ENCODE data around the gene NR1H4. TPM values are rescaled to one million over a fixed set of nuclear protein-coding genes. Genes with fewer than 3 reads are reported as not detected.

NR1H4 gene
- total and polyA plus RNA-seq, 2 of the 8 experiments (the other 6 are each of a cell fraction or from before 2014, with no cell fraction given) = not detected

DNA sequence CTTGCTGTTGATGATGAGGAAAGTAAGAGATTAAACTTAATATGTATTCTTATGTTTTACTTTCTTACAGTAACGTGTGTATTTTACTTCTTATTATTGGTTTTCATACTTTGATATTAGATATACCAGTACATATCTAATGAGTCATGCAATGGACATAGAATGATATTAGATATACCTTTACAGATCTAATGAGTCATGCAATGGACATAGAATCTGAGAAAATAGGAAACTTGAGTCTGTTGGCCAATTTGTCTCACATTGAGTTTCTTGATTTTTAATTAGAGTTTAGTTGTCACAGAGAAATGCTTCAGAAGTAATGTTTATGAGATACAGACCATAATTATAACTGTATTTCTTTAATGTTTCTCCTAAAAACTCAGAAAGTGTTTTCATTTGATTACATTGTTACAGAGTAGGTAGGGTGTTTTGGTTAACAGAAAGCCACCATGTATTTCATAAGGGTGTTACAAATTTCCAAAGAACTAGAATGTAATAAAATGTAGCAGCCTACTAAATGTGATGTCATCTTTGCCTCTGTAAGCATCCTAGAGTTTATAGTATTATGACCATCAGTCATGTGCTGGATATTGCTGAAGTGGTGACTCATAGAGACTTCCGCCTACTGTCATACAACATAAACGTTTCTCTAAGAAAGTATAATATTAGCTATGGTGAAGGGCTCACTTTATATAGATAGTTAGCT is 102.8 kb downstream of the NR1H4 start (continued):
- TF ChIP-seq CHD7 (IDR thresholded peaks at IDR 0.05; ENCODE audit: insufficient replicate concordance, low read length) = no peak
- no peak for TF ChIP-seq SUZ12 (IDR thresholded peaks at IDR 0.05; ENCODE audit: low read length)
- no peak for TF ChIP-seq NRF1 (IDR thresholded peaks at IDR 0.05; ENCODE audit: low read depth, low read length)
- no peak for TF ChIP-seq TAF1 (IDR thresholded peaks at IDR 0.05; ENCODE audit: low read depth, low read length)
- TF ChIP-seq, protein P1, sequence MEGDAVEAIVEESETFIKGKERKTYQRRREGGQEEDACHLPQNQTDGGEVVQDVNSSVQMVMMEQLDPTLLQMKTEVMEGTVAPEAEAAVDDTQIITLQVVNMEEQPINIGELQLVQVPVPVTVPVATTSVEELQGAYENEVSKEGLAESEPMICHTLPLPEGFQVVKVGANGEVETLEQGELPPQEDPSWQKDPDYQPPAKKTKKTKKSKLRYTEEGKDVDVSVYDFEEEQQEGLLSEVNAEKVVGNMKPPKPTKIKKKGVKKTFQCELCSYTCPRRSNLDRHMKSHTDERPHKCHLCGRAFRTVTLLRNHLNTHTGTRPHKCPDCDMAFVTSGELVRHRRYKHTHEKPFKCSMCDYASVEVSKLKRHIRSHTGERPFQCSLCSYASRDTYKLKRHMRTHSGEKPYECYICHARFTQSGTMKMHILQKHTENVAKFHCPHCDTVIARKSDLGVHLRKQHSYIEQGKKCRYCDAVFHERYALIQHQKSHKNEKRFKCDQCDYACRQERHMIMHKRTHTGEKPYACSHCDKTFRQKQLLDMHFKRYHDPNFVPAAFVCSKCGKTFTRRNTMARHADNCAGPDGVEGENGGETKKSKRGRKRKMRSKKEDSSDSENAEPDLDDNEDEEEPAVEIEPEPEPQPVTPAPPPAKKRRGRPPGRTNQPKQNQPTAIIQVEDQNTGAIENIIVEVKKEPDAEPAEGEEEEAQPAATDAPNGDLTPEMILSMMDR (IDR thresholded peaks at IDR 0.05; ENCODE audit: control extremely low read depth in 1 of 3, insufficient read depth in 1 of 3, low read depth in 1 of 3, low read length in 3 of 3) = no peak
- no peak for TF ChIP-seq SP1 (IDR thresholded peaks at IDR 0.05; ENCODE audit: low read depth, low read length)
- TF ChIP-seq GTF2F1 (IDR thresholded peaks at IDR 0.05; ENCODE audit: borderline replicate concordance, low read depth, low read length) = no peak
- no peak for TF ChIP-seq JUND (IDR thresholded peaks at IDR 0.05; ENCODE audit: low read length)

Measured in H1 (cell line).